K562 (cell line): ENCODE data around the gene NABP2. TPM values are rescaled to one million over a fixed set of nuclear protein-coding genes. Genes with fewer than 3 reads are reported as not detected.
A peak's percentile ranks its signal among the peaks of the same experiment; 100 is the strongest.

Source experiments
- BCOR ChIP-seq: fragments of 450-650 bp; IDR thresholded peaks from 2 replicates; pipeline ENCODE4 v1.6.1; 2016
- BRF1 ChIP-seq: IDR thresholded peaks from 3 replicates; pipeline ENCODE4 v1.6.1; 2011; ENCODE audit warnings: borderline replicate concordance, mild to moderate bottlenecking; ENCODE audit not compliant: insufficient read length; ENCODE audit errors: extremely low read depth
- CEBPB ChIP-seq: fragments of 450-650 bp; IDR thresholded peaks from 2 replicates; pipeline ENCODE4 v1.6.1; 2016; ENCODE audit warnings: missing genetic modification characterization, missing compliant biosample characterization
- CEBPG ChIP-seq, 3 experiments: fragments of 200-800 bp in 1 of 3; sonication (Bioruptor generic) in 1 of 3; sonication (generic) in 1 of 3; formaldehyde crosslinking in 1 of 3; IDR thresholded peaks in 2 of 3; conservative IDR thresholded peaks in 1 of 3; 2 replicates each; pipeline versions ENCODE4 v1.6.1 to v1.8.0; 2016 to 2022; ENCODE audit warnings: missing compliant biosample characterization in 2 of 3, missing genetic modification characterization in 2 of 3, mild to moderate bottlenecking in 1 of 3, missing genetic modification reagents in 1 of 3
- CHAMP1 ChIP-seq: fragments of 450-650 bp; IDR thresholded peaks from 2 replicates; pipeline ENCODE4 v1.6.1; 2016; ENCODE audit warnings: mild to moderate bottlenecking
- CREBBP ChIP-seq: IDR thresholded peaks from one replicate; pipeline ENCODE4 v1.6.1; 2012; ENCODE audit warnings: low read depth, mild to moderate bottlenecking, control low read depth, inconsistent platforms, low read length
- E2F5 ChIP-seq: sonication (generic); formaldehyde crosslinking; IDR thresholded peaks from 2 replicates; pipeline ENCODE4 v1.8.0; 2022; ENCODE audit warnings: mild to moderate bottlenecking, missing genetic modification reagents
- HIVEP1 ChIP-seq: fragments of 250-450 bp; sonication (Bioruptor Pico); IDR thresholded peaks from 2 replicates; pipeline ENCODE4 v1.4.0; 2020; ENCODE audit warnings: mild to moderate bottlenecking
- HMBOX1 ChIP-seq: sonication (generic); IDR thresholded peaks from 2 replicates; pipeline ENCODE4 v1.6.1; 2016
- ILF3 ChIP-seq: fragments of 450-650 bp; IDR thresholded peaks from 2 replicates; pipeline ENCODE4 v1.6.1; 2018; ENCODE audit warnings: antibody characterized with exemption, mild to moderate bottlenecking, moderate library complexity, borderline replicate concordance
- KDM1A ChIP-seq, 2 experiments: fragments of 450-650 bp; IDR thresholded peaks; 2 replicates each; pipeline ENCODE4 v1.6.1; 2016; ENCODE audit warnings: mild to moderate bottlenecking in 2 of 2
- MAFK ChIP-seq: IDR thresholded peaks from 2 replicates; pipeline ENCODE4 v1.6.1; 2011; ENCODE audit warnings: low read length, improper control_type of control experiment
- NCOR1 ChIP-seq: fragments of 450-650 bp; IDR thresholded peaks from 2 replicates; pipeline ENCODE4 v1.6.1; 2016; ENCODE audit warnings: mild to moderate bottlenecking, moderate library complexity
- RBBP5 ChIP-seq: fragments of 200-600 bp; sonication (generic); IDR thresholded peaks from 2 replicates; pipeline ENCODE4 v1.6.1; 2012; ENCODE audit warnings: borderline replicate concordance, mild to moderate bottlenecking, low read length, control low read depth, inconsistent platforms; ENCODE audit not compliant: insufficient read depth, poor library complexity, severe bottlenecking
- RBM14 ChIP-seq: fragments of 200-400 bp; formaldehyde crosslinking; IDR thresholded peaks from 2 replicates; pipeline ENCODE4 v1.6.1; 2018; ENCODE audit warnings: low read depth, mild to moderate bottlenecking, low read length, moderate library complexity, borderline replicate concordance; ENCODE audit not compliant: insufficient read depth
- SAP30 ChIP-seq: fragments of 200-600 bp; sonication (generic); IDR thresholded peaks from 2 replicates; pipeline ENCODE4 v1.6.1; 2012; ENCODE audit warnings: borderline replicate concordance, low read depth, mild to moderate bottlenecking, moderate library complexity, low read length, control low read depth, inconsistent platforms; ENCODE audit not compliant: insufficient read depth, poor library complexity, severe bottlenecking
- SIN3B ChIP-seq: fragments of 450-650 bp; IDR thresholded peaks from 2 replicates; pipeline ENCODE4 v1.6.1; 2017; ENCODE audit warnings: low read depth, mild to moderate bottlenecking, moderate library complexity
- ZC3H4 ChIP-seq: sonication (generic); formaldehyde crosslinking; IDR thresholded peaks from 2 replicates; pipeline ENCODE4 v1.9.0; 2021; ENCODE audit warnings: missing genetic modification reagents, borderline replicate concordance
- ZNF197 ChIP-seq: fragments of 200-800 bp; sonication (Bioruptor generic); IDR thresholded peaks from 2 replicates; pipeline ENCODE4 v1.6.1; 2016; ENCODE audit warnings: low read depth, missing genetic modification characterization, missing compliant biosample characterization
- ZNF263 ChIP-seq: sonication (generic); formaldehyde crosslinking; IDR thresholded peaks from 2 replicates; pipeline ENCODE4 v1.8.0; 2022; ENCODE audit warnings: mild to moderate bottlenecking, missing genetic modification reagents, borderline replicate concordance
- ZNF644 ChIP-seq: fragments of 200-800 bp; sonication (Bioruptor generic); IDR thresholded peaks from 2 replicates; pipeline ENCODE4 v1.6.1; 2016; ENCODE audit warnings: low read depth, missing genetic modification characterization, missing compliant biosample characterization
- polyA plus RNA-seq, 8 experiments: library from polyadenylated mRNA; depleted of rRNA in 4 of 8; stranded (reverse) in 5 of 8; unstranded in 3 of 8; fragments of >200 nt; fragmentation: Nextera tagmentation in 2 of 8; fragmentation: Illumina TruSeq in 1 of 8; extraction: Ambion mirVana in 2 of 8; extraction: Trizol in 1 of 8; gene quantifications; 2 replicates each; pipeline versions ENCODE4 v1.2.1 to v1.2.3, GENCODE V29; 2011 to 2014; ENCODE audit warnings: inconsistent platforms in 1 of 8, missing spikeins in 1 of 8
- total RNA-seq, 7 experiments: library from RNA; depleted of rRNA in 6 of 7; stranded (reverse); fragments of >200 nt in 6 of 7; fragmentation: Illumina TruSeq in 2 of 7; extraction: Trizol in 2 of 7; gene quantifications; 2 replicates each; pipeline versions ENCODE4 v1.2.1 to v1.2.3, GENCODE V29; 2011 to 2021; ENCODE audit warnings: low replicate concordance in 1 of 7
- TF ChIP-seq, protein P1 (sequence below), 2 experiments: fragments of 450-650 bp in 1 of 2; sonication (generic) in 1 of 2; formaldehyde crosslinking in 1 of 2; IDR thresholded peaks in 1 of 2; conservative IDR thresholded peaks in 1 of 2; 2 replicates each; pipeline versions ENCODE4 v1.6.1 to v1.8.1; 2016 to 2023; ENCODE audit warnings: mild to moderate bottlenecking in 2 of 2, moderate library complexity in 2 of 2, inconsistent platforms in 1 of 2, missing genetic modification reagents in 1 of 2

NABP2 gene
- total and polyA plus RNA-seq, 9 of the 15 experiments (the other 6 are each of a cell fraction or from before 2014, with no cell fraction given), result 11.3 to 60.6 (median 43.5) TPM

- TF ChIP-seq CEBPG (CRISPR knock-in tag; IDR thresholded peaks at IDR 0.05) (peak; percentile 89), CEBPG (tag; conservative IDR thresholded peaks at IDR 0.05 in 1 of 2, IDR thresholded peaks at IDR 0.05 in 1 of 2) (peak; percentile 87), HIVEP1 (CRISPR knock-in tag) (no peak), RBM14 (no peak), ILF3 (no peak), SAP30 (peak; percentile 50), ZNF644 (tag) (no peak), CEBPB (tag) (peak; percentile 87), NCOR1 (no peak), RBBP5 (no peak), E2F5 (CRISPR knock-in tag) (0 out of 2 replicates have a peak, but pooled peaks have one; percentile 51), HMBOX1 (peak; percentile 43; the same call in 1 of the 2 replicates), KDM1A (IDR thresholded peaks at IDR 0.05) (no peak), CHAMP1 (no peak), ZNF263 (CRISPR knock-in tag) (peak; percentile 53; the same call in 1 of the 2 replicates), ZNF197 (CRISPR knock-in tag) (no peak), SIN3B (no peak), CREBBP (no peak), BCOR (no peak), BRF1 (no peak), MAFK (no peak), ZC3H4 (CRISPR knock-in tag) (no peak)
- TF ChIP-seq, protein P1, sequence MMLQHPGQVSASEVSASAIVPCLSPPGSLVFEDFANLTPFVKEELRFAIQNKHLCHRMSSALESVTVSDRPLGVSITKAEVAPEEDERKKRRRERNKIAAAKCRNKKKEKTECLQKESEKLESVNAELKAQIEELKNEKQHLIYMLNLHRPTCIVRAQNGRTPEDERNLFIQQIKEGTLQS (IDR thresholded peaks at IDR 0.05), result peak; percentile 87
- TF ChIP-seq, protein P1 (CRISPR knock-in tag; conservative IDR thresholded peaks at IDR 0.05), result no peak
These were observed 3.4 kb upstream of the NABP2 start (continued) for GRCh38 chr12:56220611-56221231.
